B cell (primary cell): ENCODE results near the gene BCDIN3D. TPM values are rescaled to one million over a fixed set of nuclear protein-coding genes. Genes with fewer than 3 reads are reported as not detected.

Experiments used
- ATAC-seq: fragments of 200-7000 bp; cut with Tn5 transposase; one replicate; pipeline ENCODE4 v1.10.0; 2021; ENCODE audit warnings: low read depth, mild to moderate bottlenecking, moderate number of reproducible peaks, moderate library complexity
- CTCF ChIA-PET: fragments of 350-600 bp; sonication (Branson Sonifier 250); formaldehyde crosslinking; loops from one replicate; lab custom pipeline; 2021; ENCODE audit warnings: antibody characterized with exemption, inconsistent platforms; lab: Charles Lee
- POLR2A ChIA-PET: fragments of 350-600 bp; sonication (Branson Sonifier 250); formaldehyde crosslinking; loops from one replicate; lab custom pipeline; 2021; ENCODE audit warnings: antibody characterized with exemption; lab: Charles Lee
- DNase-seq: peaks from one replicate; pipeline ENCODE4 v3.0.0; 2013
- H2AFZ ChIP-seq: 2 replicates; pipeline ENCODE4 v1.6.1; 2012; ENCODE audit warnings: mild to moderate bottlenecking, low read depth, low read length; ENCODE audit not compliant: insufficient read depth, poor library complexity, severe bottlenecking
- H3K27ac ChIP-seq, 2 donors: 1 replicate in 1 of 2; 2 replicates in 1 of 2; pipeline ENCODE4 v1.5.1; 2012 to 2013; ENCODE audit warnings: low read length in 2 of 2, mild to moderate bottlenecking in 2 of 2, moderate library complexity in 1 of 2
- H3K27me3 ChIP-seq, 4 experiments: fragments of 200-600 bp in 1 of 4; sonication (generic) in 1 of 4; replicated peaks in 1 of 4; 1 replicate in 2 of 4; 2 replicates in 2 of 4; pipeline versions ENCODE4 v1.6.1 to v1.7.0; 2013 to 2016; ENCODE audit warnings: low read length in 3 of 4, mild to moderate bottlenecking in 2 of 4, mixed read lengths in 1 of 4, moderate library complexity in 1 of 4; ENCODE audit not compliant: insufficient read depth in 4 of 4, control insufficient read depth in 3 of 4; ENCODE audit errors: control extremely low read depth in 1 of 4
- H3K36me3 ChIP-seq, 2 experiments: replicated peaks in 1 of 2; 1 replicate in 1 of 2; 2 replicates in 1 of 2; pipeline versions ENCODE4 v1.6.1 to v1.7.1; 2013; ENCODE audit warnings: low read length in 1 of 2; ENCODE audit not compliant: insufficient read depth in 2 of 2, control insufficient read depth in 1 of 2; ENCODE audit errors: control extremely low read depth in 1 of 2, extremely low read depth in 1 of 2
- H3K4me1 ChIP-seq, 2 donors: fragments of 200-600 bp in 1 of 2; sonication (generic) in 1 of 2; 1 replicate in 1 of 2; 2 replicates in 1 of 2; pipeline versions ENCODE4 v1.5.1 to v1.6.1; 2013 to 2017; ENCODE audit warnings: low read length in 2 of 2; ENCODE audit not compliant: control insufficient read depth in 2 of 2, insufficient read depth in 2 of 2
- H3K4me2 ChIP-seq: replicated peaks from 2 replicates; pipeline ENCODE3; 2012; ENCODE audit warnings: mild to moderate bottlenecking, low read depth, low read length; ENCODE audit not compliant: poor library complexity, severe bottlenecking
- H3K4me3 ChIP-seq, 5 experiments: fragments of 200-600 bp in 1 of 5; sonication (generic) in 1 of 5; 1 replicate in 3 of 5; 2 replicates in 2 of 5; pipeline versions ENCODE4 v1.5.1 to v1.7.0; 2011 to 2016; ENCODE audit warnings: low read length in 4 of 5, mild to moderate bottlenecking in 4 of 5, low read depth in 2 of 5, control low read depth in 1 of 5, moderate library complexity in 1 of 5; ENCODE audit not compliant: insufficient read depth in 1 of 5; ENCODE audit errors: control extremely low read depth in 1 of 5, extremely low read depth in 1 of 5
- H3K79me2 ChIP-seq: fragments of 200-600 bp; sonication (generic); one replicate; pipeline ENCODE4 v1.6.0; 2016; ENCODE audit warnings: low read length; ENCODE audit not compliant: control insufficient read depth, insufficient read depth
- H3K9ac ChIP-seq: fragments of 200-600 bp; sonication (generic); 2 replicates; pipeline ENCODE4 v1.6.1; 2017; ENCODE audit warnings: mild to moderate bottlenecking, low read length, moderate library complexity
- H3K9me3 ChIP-seq, 3 donors: one replicate each; pipeline versions ENCODE4 v1.6.1 to v1.7.1; 2013; ENCODE audit warnings: low read length in 2 of 3; ENCODE audit not compliant: control insufficient read depth in 2 of 3, insufficient read depth in 1 of 3; ENCODE audit errors: control extremely low read depth in 1 of 3
- H4K20me1 ChIP-seq: 2 replicates; pipeline ENCODE4 v1.6.0; 2012; ENCODE audit warnings: mild to moderate bottlenecking, low read length; ENCODE audit not compliant: insufficient read depth, control insufficient read depth, poor library complexity, severe bottlenecking
- H3K27ac Mint-ChIP-seq: one replicate; pipeline ENCODE4 v1.8.0; 2021; ENCODE audit warnings: mixed read lengths
- H3K27me3 Mint-ChIP-seq: one replicate; pipeline ENCODE4 v1.8.0; 2021; ENCODE audit warnings: mixed read lengths
- H3K4me1 Mint-ChIP-seq: one replicate; pipeline ENCODE4 v1.8.0; 2021; ENCODE audit warnings: mixed read lengths
- H3K4me3 Mint-ChIP-seq: one replicate; pipeline ENCODE4 v1.8.0; 2021; ENCODE audit warnings: mixed read lengths
- H3K9me3 Mint-ChIP-seq: one replicate; pipeline ENCODE4 v1.8.0; 2022; ENCODE audit warnings: mixed read lengths; ENCODE audit not compliant: insufficient read depth
- CTCF ChIP-seq: fragments of 200-600 bp; IDR thresholded peaks from one replicate; pipeline ENCODE4 v1.8.0; 2022; ENCODE audit warnings: antibody characterized with exemption, mild to moderate bottlenecking
- EZH2 ChIP-seq: IDR thresholded peaks from 2 replicates; pipeline ENCODE4 v1.6.1; 2012; ENCODE audit warnings: borderline replicate concordance, low read depth, mild to moderate bottlenecking, moderate library complexity, low read length; ENCODE audit not compliant: insufficient read depth, poor library complexity, severe bottlenecking
- WGBS: methylation state at CpG from one replicate; pipeline ENCODE4 v1.1.5; 2013; ENCODE audit warnings: missing lambda C conversion rate; ENCODE audit not compliant: insufficient coverage; 5-methylcytosine and 5-hydroxymethylcytosine counted together
- intact Hi-C: fragments of 100-400 bp; cut with micrococcal nuclease; formaldehyde crosslinking; loops from one replicate; pipeline ENCODE4 v1.10.0; 2022
- polyA plus RNA-seq: library from polyadenylated mRNA; depleted of rRNA; stranded (reverse); fragments of >200 nt; gene quantifications from 2 replicates; pipeline ENCODE4 v1.2.3, GENCODE V29; 2012
- total RNA-seq, 2 donors: library from RNA; stranded (reverse); fragments of 120-200 nt in 1 of 2; gene quantifications; 1 replicate in 1 of 2; 2 replicates in 1 of 2; pipeline versions ENCODE4 v1.2.3 to v1.2.4, GENCODE V29; 2013 to 2022

BCDIN3D gene
- total and polyA plus RNA-seq, 2 donors (not counting 1 experiment from before 2014, with no cell fraction given), result 2.0 to 17.4 TPM

- no peak overlapping the region for H3K4me3 Mint-ChIP-seq
- Histone ChIP-seq H3K9ac (no peak overlapping the region), H3K4me3 (no peak overlapping the region), H3K79me2 (no peaks in the 10 kb centered on the region), H3K9me3 (no peaks in the 10 kb centered on the region), H4K20me1 (no peaks in the 10 kb centered on the region), H3K36me3 (peaks cover 0 to 11% of the 10 kb centered on the region in 2 experiments), H3K27ac (no peak overlapping the region), H3K27me3 (no peaks in the 10 kb centered on the region), H3K4me1 (no peaks in the 10 kb centered on the region), H2AFZ (no peak overlapping the region), H3K4me2 (no peak overlapping the region)
- TF ChIP-seq CTCF (no peak), EZH2 (no peak)
- ChIA-PET CTCF (no interaction called here), POLR2A (no interaction called here)
- no peaks in the 10 kb centered on the region for H3K27me3 Mint-ChIP-seq
- WGBS, result 100% methylated on average over 3 of the region's 11 CpGs
- no peaks in the 10 kb centered on the region for H3K9me3 Mint-ChIP-seq
- no peak overlapping the region for H3K27ac Mint-ChIP-seq
- intact Hi-C loops, result no loop called here
- no peak for DNase-seq
- H3K4me1 Mint-ChIP-seq, result no peaks in the 10 kb centered on the region
- no peak for ATAC-seq
These were observed 49.8 kb downstream of the BCDIN3D start for GRCh38 chr12:49792976-49793580.

DNA sequence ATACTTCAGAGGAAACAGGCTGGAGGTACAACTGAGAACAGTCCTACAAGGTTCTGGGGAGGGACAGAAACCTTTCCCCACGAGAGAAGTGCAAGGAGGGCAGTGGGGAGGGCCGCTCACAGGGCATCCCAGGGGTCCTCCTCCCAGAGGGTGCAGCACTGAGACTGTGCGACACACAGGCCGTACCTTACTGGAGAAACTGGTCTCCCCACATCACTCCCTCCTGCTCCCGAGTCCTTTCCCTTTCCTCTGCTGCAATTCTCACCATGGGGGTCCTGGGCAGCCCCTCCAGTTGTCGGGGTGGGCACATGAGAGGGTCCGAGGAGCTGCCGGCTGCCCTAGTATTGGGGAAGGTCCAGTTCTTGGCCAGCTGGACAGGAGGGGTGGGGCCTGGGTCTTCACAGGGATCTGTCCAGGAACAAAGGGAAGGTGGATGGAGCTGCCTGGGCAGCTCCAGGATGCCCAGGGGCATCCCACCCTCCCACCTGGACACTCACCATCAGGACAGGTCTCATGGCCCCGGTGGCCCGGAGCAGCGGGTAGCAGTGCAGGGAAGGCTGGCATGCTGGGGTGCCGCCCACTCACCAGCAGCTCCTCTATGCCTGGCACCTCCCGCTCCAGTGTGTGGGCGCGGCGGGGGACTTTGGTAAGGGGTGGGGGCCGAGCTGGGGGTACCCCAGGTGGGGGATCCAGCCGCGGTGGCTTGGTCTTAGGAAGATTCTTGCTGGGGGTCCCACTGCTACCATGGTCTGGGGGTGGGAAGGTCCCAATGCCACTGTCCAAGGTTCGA is 50.5 kb downstream of the BCDIN3D start:
- no peak overlapping the region for H3K27ac Mint-ChIP-seq
- H3K9me3 Mint-ChIP-seq, result peaks cover 4% of the 10 kb centered on the region
- ATAC-seq (no peak), DNase-seq (no peak)
- POLR2A ChIA-PET, result no interaction called here
- peaks cover 0 to 4% of the 10 kb centered on the region in 2 experiments for H3K36me3 ChIP-seq
- no peak overlapping the region for H3K4me3 ChIP-seq
- CTCF ChIA-PET, result no interaction called here
- no peak overlapping the region for H3K27ac ChIP-seq
- H3K9ac ChIP-seq, result no peak overlapping the region
- H3K4me1 Mint-ChIP-seq, result no peaks in the 10 kb centered on the region
- no peaks in the 10 kb centered on the region for H3K27me3 Mint-ChIP-seq
- no peak overlapping the region for H2AFZ ChIP-seq
- no peaks in the 10 kb centered on the region for H3K79me2 ChIP-seq
- no peaks in the 10 kb centered on the region for H4K20me1 ChIP-seq
- H3K4me1 ChIP-seq, result no peaks in the 10 kb centered on the region
- H3K27me3 ChIP-seq, result no peaks in the 10 kb centered on the region
- no peak for TF ChIP-seq EZH2
- no peak overlapping the region for H3K4me2 ChIP-seq
- H3K4me3 Mint-ChIP-seq, result no peak overlapping the region
- intact Hi-C loops, result no loop called here
- peaks cover 0 to 2% (median 0%) of the 10 kb centered on the region in 3 donors for H3K9me3 ChIP-seq
- WGBS, result 98% methylated on average over 9 of the region's 20 CpGs
